CD4-positive, alpha-beta T cell treated with Interleukin-4 for 4 hours (primary cell): ENCODE data around the gene WSB2.
A peak's percentile ranks its signal among the peaks of the same experiment; 100 is the strongest.
"Not testable (repeated sequence)": the region's sequence is repeated elsewhere in the genome, so short reads cannot be mapped to it uniquely, and the experiment has no call there.

Source experiments
- DNase-seq: peaks from one replicate; pipeline ENCODE4 v3.0.0-alpha.2; 2020

The WSB2 gene

DNA sequence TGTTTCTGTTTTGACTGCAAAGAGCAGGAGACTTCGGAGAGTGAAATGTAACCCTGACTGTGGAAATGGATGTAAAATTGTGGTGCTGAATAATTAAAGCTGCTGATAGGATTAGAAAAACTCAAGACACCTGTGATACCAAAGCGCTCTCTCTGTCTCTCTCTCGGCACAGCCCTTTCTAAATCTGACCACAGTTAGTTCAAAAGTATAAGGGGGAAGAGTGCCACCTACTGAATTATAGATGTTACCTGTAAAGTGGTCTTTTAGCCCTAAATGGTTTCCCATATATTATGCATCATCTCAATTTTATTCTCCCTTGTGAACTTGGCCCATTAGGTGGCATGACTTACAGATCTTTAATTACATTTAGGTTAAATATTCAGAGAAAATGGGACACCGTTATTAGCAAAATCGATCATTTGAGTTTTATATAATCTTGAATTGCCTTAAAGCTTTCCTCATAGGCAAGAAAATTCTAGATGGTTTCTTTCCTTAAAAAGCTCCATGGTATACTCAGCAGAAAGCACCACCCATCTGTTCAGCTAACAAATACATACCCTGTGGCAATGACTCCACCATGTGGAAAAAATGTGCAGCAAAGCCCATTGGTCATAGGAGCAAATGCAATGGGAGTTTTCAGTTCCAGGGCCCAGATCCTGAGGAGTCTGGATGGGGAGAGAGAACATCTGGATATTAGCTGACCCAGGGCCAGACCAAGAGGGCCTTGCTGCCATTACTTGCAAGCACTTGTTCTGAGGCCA, 26.4 kb downstream of the WSB2 start:
- no peak for DNase-seq

DNA sequence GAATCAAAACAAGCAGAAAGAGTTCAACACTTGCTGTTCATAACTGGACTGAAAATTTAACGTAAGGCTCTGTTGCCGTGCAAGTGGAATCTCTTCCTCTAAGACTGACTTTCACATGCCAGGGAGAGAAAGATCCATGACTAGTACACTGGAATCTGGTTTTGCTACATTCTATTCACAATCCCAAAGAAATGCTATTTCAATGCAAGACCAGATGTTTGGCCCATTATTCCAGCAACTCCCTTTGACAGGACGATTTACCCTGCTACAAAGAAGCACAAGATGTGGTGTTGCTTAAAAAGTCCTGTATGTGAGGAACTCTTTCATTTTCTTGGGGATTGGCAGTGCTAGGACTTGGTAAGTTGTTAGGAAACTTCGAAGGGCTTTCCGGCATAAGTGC, 27.1 kb downstream of the WSB2 start:
- DNase-seq = no peak

DNA sequence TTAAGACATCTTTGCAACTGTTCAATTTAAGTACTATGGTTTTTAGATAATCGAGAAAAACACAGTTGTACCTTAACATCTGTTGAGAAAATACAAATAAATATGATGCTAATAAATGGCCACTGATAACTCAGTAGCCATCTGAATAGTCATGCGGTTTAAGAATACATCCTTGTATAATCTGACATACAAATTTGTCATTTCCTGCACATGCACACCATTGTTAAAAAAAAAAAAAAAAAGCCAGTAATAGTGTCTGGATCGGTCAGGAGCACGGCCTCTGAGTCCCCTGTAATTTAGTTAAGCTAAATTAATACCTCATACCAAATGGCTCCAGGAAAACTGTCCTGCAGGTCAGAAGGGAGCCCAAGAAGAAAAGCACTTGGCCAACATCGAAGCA, 27.7 kb downstream of the WSB2 start:
- DNase-seq = no peak

DNA sequence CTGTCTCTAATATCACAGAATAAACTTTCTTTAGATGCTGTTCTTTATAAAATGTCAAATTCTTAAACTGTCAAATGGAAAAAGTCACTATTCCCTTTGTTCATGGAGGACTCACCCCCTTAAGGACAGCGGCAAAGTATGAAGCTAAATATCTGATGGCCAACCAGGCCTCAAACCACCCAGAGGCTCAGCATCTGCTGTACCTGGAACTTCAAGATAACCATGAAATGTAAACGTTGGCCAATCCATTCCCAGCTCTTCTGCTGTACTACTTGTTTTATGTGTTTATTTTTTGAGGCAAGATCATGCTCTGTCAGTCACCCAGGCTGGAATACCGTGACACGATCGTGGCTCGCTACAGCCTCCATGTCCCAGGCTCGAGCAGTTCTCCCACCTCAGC, 28.8 kb downstream of the WSB2 start:
- no peak for DNase-seq

DNA sequence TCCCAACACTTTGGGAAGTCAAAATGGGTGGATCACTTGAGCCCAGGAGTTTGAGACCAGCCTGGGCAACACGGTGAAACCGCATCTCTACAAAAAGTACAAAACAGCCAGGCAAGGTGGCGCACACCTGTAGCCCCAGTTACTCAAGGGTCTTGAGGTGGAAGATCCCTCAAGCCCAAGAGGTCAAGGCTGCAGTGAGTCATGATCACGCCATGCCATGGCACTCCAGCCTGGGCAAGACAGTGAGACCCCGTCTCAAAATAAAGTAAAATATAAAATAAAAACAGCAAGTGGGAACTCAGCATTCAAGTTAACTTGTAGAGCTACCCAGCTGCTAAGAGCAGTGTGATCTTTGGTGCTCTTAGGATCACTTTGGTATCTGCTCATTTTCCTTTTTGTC, 31.8 kb downstream of the WSB2 start:
- no peak for DNase-seq

DNA sequence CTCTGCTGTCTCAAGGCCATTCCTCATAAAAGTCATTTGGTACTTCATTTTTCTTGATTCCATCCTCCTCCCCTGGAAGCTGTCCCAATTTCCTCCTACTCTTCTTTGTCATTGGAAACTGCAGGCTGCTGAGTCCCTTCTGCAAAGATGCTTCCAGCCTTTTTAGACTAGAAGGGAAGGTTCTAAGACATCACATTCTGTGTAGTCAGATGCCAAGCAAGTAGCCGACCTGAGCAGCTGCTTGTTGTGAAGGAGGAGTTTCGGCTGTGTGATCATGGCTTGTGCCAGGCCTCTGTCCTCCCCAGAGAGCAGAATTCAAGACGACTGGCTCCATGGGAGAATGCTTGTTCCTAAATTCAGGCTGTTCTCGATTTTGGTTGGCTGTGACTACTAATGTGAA, 35.8 kb downstream of the WSB2 start:
- no peak for DNase-seq

DNA sequence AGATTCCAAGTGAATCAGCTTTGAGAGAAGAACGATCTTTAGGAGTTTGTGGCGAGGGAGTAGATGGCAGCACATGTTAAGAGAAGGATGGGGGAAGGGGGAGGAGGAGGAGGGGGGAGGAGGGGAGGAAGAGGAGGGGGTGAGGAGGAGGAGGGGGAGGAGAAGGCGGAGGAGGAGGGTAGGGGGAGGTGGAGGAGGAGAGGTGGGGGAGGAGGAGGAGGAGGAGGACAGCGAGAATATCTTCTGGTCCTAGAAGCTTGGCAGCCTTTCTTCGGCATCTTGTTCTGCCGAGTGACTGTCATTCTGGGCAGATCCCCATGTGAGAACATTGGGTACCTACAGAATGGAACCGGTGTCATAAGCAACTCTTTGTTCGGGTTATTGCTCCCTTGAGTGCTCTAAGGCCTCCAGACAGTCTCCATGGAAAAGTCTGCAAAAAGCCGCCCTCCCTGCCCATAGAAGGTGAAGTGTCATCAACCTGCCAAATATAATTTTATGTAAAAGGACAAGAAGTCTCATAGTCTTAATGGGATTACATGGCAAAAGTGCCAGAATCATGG, 37.6 kb downstream of the WSB2 start:
- DNase-seq = no peak

DNA sequence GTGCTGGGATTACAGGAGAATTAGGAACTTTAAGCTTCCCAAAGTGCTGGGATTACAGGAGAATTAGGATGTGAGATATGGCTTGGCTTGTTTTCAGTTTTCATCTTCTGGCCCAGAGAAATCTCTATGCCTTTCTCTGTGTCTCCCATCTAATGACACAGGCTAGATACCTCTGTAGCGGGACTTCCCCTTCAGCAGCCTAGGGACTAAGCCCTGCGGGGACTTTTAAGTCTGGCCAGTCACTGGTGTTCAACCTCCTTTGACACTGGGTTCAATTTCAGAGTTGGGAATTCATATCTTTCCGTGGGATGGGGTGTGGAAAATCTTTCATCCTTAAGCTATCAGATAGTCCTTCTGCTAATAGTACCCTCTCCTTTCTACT, 38.3 kb downstream of the WSB2 start:
- no peak for DNase-seq

DNA sequence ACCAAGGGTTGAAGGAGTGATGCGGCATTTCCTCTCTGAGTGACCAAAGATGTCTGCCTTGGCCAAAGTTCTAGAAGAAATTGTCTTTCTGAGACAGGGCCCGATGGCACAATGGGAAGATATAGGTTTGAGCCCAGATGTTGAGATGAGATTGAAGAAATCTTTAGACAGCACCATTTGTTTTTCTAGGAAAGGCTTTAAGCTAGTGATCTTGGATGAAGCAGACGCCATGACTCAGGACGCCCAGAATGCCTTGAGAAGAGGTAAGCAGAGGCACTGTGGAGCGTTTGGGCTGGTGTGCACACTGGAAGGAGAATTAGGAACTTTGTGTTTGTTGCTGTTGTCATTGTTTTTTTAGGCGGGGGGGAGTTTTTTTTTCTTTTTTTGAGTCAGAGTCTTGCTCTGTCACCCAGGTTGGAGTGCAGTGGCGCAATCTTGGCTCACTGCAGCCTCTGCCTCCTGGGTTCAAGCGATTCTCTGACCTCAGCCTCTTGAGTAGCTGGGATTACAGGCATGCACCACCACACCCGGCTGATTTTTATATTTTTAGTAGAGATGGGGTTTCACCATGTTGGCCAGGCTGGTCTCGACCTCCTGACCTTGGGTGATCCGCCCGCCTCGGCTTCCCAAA, 38.8 kb downstream of the WSB2 start:
- not testable (repeated sequence) for DNase-seq

DNA sequence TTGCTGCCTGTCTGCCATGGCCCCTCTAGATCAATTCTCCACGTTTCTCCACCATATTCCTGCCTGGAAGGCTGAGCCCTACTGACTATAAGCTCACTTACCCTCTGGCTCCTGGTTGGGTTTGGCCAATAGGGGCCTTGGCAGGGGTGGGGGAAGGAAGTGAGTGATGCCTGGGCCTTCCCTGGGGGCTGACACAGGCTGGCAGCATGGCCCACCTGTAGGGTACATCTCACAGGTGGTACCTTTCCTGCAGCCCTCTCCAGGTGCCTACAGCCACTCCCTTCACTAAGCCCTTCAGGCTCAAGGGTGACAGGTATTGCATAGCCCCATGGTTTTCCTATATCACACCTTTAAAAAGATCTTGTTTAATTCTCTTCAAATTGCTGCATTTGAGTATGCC, 40.9 kb downstream of the WSB2 start:
- DNase-seq = no peak

DNA sequence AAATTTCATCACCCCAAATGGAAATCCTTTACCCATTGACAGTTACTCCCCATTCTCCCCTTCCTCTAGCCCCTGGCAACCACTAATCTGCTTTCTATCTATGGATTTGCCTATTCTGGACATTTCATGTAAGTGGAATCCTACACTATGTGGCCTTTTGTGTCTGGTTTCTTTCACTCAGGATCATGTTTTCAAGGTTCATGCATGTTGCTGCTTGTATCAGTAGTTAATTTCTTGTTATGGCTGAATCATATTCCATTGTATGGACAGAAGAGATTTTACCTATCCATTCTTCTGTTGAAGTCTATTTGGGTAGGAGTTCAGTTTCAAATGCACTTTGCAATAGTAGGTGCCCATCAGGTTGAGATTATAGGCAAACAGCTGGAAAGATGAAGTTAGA, 43.1 kb downstream of the WSB2 start:
- no peak for DNase-seq

DNA sequence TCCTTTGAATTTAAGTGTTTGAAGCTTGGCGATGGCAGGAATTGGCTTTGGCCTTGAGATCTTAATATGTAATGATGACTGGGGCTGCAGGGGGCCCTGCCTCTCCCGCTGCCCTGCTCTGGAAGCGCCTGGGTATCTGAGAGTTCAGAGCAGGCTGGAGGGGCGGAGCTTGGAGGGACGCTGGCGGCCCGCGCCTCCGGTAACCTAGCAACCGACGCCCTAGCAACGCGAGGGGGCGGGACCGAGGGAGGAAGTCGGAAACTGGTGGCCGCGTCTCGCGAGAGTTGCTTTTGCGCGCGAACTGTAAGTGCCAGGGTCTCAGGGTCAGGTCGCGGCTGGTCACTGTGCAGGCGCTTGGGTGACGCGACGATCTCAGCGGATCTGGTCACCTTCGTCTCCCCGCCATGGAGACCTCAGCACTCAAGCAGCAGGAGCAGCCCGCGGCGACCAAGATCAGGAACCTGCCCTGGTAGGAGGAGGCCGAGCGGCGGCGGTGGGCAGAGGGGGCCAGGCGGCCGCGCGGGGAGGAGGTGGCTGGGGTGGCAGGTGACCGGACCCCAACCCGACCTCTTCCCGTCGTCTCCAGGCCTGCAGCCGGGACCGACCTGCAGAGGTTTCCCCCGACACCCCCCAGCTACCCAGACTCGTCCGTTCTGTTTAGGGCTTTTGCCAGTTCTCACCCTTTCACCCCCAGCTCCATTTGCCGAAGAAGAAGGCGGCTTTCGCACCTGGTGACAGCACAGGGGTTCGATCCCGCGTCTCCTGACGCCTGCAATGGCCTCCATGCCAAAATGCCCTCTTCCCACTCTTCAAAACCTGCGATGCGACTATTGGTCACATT, 44.3 kb downstream of the WSB2 start, which contains the start of gene RFC5:
RFC5 (plus strand) TSS at position 280 of the 841 bp plus-strand sequence; CDS start at position 405, 125 bp downstream.
- DNase-seq = peak; percentile 96

DNA sequence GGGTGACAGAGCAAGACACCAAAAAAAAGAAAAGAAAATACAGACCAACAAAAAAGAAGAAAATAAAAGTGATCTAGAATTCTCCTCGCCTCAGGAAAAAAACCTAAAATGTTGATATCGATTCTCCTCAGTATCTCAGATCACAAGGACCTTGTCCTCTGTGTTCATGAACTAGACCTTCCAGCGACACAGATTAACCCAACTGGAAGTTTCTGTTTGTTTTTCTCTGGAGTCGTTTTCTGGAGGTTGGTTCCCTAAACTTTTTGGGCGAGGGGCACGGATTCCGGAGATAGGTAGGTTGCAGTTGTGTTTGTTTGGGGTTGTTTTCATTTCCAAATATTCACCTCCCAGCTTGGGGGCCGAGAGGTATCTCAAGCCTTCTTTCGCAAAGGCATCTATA, 45.0 kb downstream of the WSB2 start:
- DNase-seq = no peak

DNA sequence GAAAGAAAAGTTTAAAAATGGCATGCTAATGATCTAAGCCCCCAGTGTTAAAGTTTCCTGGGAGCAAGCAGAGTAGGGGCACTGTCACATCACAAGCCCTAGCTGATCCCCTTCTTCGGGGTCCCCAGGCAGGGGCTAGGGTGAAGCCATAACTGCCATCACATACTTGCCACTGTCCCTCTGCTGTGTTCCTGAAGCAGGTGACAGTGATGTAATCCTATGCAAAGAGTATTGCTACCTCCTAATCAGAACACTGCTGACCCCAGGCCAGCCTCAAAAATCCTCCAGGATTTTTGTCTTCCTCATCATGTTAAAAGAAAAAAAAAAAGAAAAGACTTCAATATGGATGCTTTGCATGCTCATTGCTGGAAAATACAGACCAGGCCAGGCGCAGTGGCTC, 45.7 kb downstream of the WSB2 start:
- DNase-seq = no peak

DNA sequence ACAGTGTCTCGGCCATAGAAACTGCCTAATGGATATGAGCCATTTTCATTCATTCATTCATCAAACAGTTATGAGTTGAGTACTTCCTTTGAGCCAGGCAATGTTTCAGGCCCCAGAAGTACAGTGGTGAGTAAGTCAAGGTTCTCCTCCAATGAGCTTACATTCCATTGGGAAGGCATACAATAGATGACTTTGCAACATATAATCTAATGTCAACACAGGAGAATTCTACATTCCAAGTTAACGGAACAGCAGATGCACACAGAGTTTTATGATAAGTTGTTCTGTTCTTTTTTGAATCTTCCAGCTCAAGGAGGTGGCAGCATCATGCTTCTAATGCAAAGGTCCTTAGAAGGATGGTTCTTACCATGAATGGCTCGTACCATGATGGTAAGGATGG, 47.7 kb downstream of the WSB2 start:
- no peak for DNase-seq

DNA sequence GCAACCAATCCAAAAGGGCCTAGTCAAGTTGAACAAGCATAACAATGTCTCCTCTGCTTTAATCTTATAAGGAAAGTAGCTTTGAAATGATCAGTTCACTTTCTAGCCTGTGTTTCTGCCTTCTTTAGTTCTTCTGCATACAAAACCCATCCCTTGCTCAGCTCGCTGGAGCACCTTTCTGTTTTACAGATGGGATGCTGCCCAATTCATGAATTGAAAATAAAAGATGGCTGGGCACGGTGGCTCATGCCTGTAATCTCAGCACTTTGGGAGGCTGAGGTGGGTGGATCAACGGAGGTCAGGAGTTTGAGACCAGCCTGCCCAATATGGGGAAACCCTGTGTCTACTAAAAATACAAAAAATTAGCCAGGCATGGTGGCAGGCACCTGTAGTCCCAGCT, 49.0 kb downstream of the WSB2 start:
- DNase-seq = no peak

DNA sequence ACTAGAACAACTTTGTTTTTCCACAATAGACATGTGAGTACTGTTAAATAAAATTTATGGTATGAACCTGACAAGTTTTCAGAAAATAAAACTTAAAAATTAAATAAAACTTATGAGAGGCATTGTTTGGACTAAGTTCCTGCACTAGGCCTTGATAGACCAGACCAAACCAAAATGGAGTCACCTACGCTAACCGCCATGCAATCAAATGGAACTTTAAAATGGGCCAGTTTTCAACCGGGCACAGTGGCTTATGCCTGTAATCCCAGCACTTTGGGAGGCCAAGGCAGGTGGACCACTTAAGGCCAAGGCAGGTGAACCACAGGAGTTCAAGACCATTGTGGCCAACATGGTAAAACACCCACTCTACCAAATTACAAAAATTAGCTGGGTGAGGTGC, 49.6 kb downstream of the WSB2 start:
- no peak for DNase-seq

DNA sequence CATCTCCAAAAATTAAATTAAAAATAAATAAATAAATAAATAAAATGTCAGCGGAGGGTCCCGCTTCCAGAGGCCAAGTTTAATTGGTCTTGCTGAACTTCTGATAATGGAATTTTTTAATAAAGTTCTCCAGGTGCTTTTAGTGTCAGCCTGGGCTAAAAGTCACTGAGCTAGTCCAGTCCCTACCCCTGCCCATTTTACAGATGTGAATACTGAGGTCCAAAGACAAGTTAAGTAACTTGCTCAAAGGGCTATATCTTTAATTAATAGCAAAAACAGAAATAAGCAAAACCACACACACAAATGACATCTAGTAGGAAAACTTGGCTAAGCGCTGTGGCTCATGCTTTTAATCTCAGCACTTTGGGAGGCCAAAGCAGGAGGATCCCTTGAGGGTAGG, 50.1 kb downstream of the WSB2 start:
- no peak for DNase-seq

DNA sequence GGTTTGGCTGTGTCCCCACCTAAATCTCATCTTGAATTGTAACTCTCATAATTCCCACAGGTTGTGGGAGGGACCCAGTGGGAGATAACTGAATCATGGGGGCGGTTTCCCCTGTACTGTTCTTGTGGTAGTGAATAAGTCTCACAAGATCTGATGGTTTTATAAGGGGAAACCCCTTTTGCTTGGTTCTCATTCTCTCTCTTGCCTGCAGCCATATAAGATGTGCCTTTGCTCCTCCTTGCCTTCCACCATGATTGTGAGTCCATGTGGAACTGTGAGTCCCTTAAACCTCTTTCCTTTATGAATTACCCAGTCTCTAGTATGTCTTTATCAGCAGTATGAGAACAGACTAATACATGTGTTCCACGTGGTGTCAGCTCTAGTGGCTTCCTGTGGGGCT, 61.2 kb downstream of the WSB2 start:
- DNase-seq = not testable (repeated sequence)

DNA sequence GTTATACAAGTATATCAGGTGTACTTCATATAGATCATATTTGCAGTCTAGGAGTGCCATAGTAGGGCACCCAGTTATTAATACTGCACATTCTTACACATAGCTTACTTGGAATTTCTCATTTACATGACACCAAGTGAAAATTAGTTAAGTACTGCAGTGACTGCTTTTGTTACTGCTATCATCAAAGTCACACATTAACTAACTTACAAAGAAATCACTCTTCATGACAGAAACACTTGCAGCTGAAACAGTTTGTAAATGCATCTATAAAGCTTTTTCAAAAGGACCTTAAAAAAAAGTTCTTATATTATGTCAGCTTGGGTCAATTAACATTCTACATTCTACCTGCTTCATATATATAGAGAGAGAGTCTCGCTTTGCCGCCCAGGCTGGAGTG, 62.3 kb downstream of the WSB2 start:
- DNase-seq = no peak

DNA sequence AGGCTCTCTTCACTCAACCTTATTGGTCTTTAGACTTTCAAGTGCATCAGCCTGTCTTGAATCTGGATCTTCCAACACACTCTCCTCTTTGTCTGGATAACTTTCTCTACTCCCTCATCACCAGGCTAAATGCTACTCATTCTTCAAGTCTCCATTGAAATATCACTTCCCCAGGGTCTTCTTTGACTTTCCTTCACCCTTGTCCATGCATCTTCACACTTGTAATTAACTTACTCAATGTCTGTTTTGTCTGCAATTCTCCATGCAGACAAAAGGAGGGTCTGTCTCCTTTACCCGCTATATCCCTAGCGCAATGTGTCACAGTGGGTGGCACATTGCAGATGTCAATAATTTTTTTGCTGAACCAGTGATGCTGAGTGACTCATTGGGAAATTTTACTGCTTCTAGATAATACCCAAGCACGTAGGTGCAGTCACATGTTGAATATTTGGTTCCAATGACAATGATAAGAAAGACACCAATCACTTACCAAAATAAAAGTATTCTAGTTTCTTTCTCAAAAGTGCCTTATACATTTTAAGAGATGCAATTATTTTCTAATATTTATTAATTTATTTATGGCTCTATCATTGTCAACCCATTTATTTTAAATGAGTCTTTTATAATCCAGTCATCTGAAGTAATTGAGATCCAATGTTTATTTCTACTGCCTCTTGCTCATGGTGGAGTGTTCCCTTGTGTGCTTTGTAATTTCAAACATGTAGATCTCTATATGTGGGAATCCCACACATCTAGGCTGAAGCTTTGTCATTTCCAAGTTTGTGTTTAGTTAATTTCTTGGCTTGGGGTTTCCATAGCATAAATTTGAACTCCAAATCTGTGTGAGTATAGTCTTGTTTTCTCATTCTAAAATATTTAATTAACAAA, 66.2 kb downstream of the WSB2 start:
- no peak for DNase-seq

DNA sequence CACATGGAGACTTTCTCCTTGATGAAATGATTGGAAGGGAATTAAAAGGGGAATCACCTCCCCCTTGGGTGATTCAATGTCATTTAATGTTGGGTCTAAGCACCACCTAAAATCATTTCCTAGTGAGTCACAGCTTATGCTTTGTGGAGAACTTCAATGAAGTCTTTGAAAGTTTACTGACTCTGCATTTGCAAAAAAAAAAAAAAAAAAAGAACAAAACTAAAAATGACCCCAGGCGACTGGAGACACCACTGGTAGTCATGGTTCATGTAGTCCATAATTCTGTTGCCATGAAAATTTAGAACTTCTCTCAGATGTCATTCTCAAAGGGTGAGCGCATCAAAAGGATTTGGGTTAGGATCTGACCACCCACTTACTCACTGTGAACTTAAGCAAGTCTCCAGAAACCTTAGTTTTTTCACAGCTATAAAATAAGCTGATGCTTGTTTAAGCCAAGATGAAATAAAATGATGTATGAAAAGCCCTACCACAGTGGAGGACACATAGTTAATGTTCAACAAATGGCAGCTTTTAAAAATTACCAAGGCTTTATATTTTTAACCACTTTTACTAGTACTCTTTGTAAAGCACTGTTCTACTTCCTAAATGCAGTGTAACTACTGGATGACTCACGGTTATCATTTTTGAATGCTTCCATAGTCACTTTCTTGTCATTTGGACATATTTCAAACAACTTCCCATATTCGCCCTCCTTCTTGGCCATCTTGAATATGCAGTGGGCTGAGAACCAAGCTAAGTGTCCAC, 74.1 kb downstream of the WSB2 start:
- no peak for DNase-seq
